Sigmoid colon (tissue), 7 donors: ENCODE results near the gene HTRA3. TPM values are rescaled to one million over a fixed set of nuclear protein-coding genes. Genes with fewer than 3 reads are reported as not detected.

ENCODE experiments used
- DNase-seq: peaks from one replicate; pipeline ENCODE4 v3.0.0-alpha.2; 2019
- H3K27ac ChIP-seq, 4 donors: fragments of 200-600 bp; sonication (generic); one replicate each; pipeline ENCODE4 v1.5.1; 2016 to 2019; ENCODE audit warnings: mild to moderate bottlenecking in 1 of 4
- H3K27me3 ChIP-seq, 3 donors: fragments of 200-600 bp; sonication (generic); one replicate each; pipeline ENCODE4 v1.5.1; 2019; ENCODE audit warnings: mild to moderate bottlenecking in 1 of 3
- H3K36me3 ChIP-seq, 4 donors: fragments of 200-600 bp; sonication (generic); one replicate each; pipeline ENCODE4 v1.5.1; 2016 to 2019
- H3K4me1 ChIP-seq, 4 donors: fragments of 200-600 bp; sonication (generic); one replicate each; pipeline ENCODE4 v1.5.1; 2017 to 2019
- H3K4me3 ChIP-seq, 4 donors: fragments of 200-600 bp; sonication (generic); one replicate each; pipeline ENCODE4 v1.5.1; 2017 to 2019; ENCODE audit warnings: mild to moderate bottlenecking in 2 of 4, moderate library complexity in 1 of 4
- H3K9me3 ChIP-seq, 4 donors: fragments of 200-600 bp in 3 of 4; sonication (generic) in 3 of 4; one replicate each; pipeline versions ENCODE4 v1.5.1 to v1.6.1; 2013 to 2019
- EP300 ChIP-seq, 4 donors: sonication (generic); formaldehyde crosslinking; IDR thresholded peaks; one replicate each; pipeline ENCODE4 v1.6.1; 2017; ENCODE audit warnings: antibody characterized with exemption in 4 of 4
- POLR2A ChIP-seq, 2 donors: fragments of 450-650 bp; IDR thresholded peaks; one replicate each; pipeline ENCODE4 v1.6.1; 2016; ENCODE audit warnings: antibody characterized with exemption in 2 of 2, mild to moderate bottlenecking in 2 of 2, moderate library complexity in 2 of 2
- POLR2AphosphoS5 ChIP-seq, 4 donors: sonication (generic); formaldehyde crosslinking; IDR thresholded peaks; one replicate each; pipeline ENCODE4 v1.6.1; 2017; ENCODE audit warnings: antibody characterized with exemption in 4 of 4
- WGBS, 2 donors: extraction: QIAGEN DNeasy Blood & Tissue Kit; methylation state at CpG; one replicate each; pipeline ENCODE4 v1.1.7; 2013; 5-methylcytosine and 5-hydroxymethylcytosine counted together
- intact Hi-C: fragments of 100-400 bp; cut with DNase I; formaldehyde crosslinking; loops from one replicate; pipeline ENCODE4 v1.15.1; 2023
- polyA plus RNA-seq, 3 donors: library from polyadenylated mRNA; stranded (reverse); fragments of 200-250 nt; gene quantifications; one replicate each; pipeline ENCODE4 v1.2.3, GENCODE V29; 2013
- total RNA-seq, 4 donors: library from RNA; depleted of rRNA; stranded (reverse); fragments of >200 nt; gene quantifications; one replicate each; pipeline ENCODE4 v1.1.0, GENCODE V29; 2016
- TF ChIP-seq, protein P1 (sequence below), 4 experiments: fragments of 450-650 bp in 3 of 4; fragments of 200-600 bp in 1 of 4; IDR thresholded peaks; one replicate each; pipeline ENCODE4 v1.5.1; 2016 to 2019; ENCODE audit warnings: antibody characterized with exemption in 4 of 4, mild to moderate bottlenecking in 3 of 4, moderate library complexity in 2 of 4
- donor health status: healthy with polysubstance abuse.
- donor health status: Bipolar disorder and iron deficiency.
- donor health status: healthy.

HTRA3 gene
- total and polyA plus RNA-seq, 7 donors = 1.2 to 49.6 (median 14.5) TPM

DNA sequence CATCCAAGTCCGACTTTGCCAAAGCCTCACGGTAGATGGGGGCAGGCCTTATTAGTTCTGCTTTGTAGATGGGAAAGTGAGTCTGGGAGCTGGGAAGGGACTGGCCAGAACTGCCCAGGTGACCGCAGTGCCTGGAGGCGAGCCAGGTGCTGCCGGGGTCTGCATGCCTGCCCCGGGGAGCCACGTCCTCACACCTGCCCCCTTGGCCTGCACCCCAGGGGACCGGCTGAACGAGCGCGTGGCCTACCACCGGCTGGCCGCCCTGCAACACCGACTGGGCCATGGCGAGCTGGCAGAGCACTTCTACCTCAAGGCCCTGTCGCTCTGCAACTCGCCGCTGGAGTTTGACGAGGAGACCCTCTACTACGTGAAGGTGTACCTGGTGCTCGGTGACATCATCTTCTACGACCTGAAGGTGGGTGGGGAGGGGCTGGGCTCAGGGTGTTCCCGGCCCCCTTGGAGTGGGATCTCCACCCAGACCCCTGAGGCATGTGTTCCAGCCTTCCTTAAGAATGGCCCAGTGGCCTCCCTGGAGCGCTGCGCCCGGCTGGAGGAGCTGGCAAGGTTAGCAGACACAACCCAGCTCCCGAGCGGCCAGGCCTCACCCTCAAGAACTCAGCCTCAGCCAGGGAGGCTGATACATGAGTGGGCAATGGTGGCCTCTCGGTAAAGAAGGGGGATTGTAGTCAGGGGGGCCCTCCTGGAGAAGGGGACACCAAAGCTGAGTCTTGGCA lies 32.1 kb upstream of the HTRA3 start:
- Histone ChIP-seq H3K27ac (no peak overlapping the region), H3K9me3 (no peaks in the 10 kb centered on the region), H3K4me3 (no peak overlapping the region), H3K4me1 (peaks cover 0 to 6% (median 5%) of the 10 kb centered on the region in 4 donors), H3K36me3 (no peaks in the 10 kb centered on the region), H3K27me3 (no peaks in the 10 kb centered on the region)
- intact Hi-C loops = no loop called here
- TF ChIP-seq POLR2AphosphoS5 (IDR thresholded peaks at IDR 0.05) = no peak
- TF ChIP-seq EP300 (IDR thresholded peaks at IDR 0.05) = no peak
- TF ChIP-seq POLR2A (IDR thresholded peaks at IDR 0.05) = no peak
- TF ChIP-seq, protein P1, sequence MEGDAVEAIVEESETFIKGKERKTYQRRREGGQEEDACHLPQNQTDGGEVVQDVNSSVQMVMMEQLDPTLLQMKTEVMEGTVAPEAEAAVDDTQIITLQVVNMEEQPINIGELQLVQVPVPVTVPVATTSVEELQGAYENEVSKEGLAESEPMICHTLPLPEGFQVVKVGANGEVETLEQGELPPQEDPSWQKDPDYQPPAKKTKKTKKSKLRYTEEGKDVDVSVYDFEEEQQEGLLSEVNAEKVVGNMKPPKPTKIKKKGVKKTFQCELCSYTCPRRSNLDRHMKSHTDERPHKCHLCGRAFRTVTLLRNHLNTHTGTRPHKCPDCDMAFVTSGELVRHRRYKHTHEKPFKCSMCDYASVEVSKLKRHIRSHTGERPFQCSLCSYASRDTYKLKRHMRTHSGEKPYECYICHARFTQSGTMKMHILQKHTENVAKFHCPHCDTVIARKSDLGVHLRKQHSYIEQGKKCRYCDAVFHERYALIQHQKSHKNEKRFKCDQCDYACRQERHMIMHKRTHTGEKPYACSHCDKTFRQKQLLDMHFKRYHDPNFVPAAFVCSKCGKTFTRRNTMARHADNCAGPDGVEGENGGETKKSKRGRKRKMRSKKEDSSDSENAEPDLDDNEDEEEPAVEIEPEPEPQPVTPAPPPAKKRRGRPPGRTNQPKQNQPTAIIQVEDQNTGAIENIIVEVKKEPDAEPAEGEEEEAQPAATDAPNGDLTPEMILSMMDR (IDR thresholded peaks at IDR 0.05) = no peak
- DNase-seq = no peak
- 93 to 95% methylated on average over 29 of the region's 29 CpGs for WGBS, 2 donors

DNA sequence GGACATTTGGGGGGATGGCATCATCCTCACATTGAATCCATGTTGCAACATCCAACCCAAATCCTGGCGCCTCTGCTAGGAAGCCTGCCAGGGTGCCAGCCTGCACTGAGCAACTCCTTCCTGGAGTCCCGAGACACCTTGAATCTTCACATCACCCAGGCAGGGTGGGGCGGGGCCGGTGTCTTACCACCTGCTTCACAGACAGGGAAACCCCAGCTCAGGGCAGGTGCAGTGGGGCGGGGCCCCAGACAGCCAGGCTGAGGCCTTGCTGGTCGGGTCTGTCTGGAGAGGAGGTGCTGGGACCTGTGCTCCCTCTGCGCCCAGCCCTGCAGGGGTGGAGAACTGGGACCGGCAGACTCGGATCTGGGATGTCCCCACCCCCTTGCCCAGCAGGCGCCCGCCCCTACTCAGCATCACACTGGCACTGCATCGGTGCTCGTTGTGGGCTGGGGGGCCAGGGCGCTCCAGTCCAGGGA lies 31.5 kb upstream of the HTRA3 start:
- no peak for DNase-seq
- 38 to 64% methylated on average over 14 of the region's 14 CpGs for WGBS, 2 donors
- intact Hi-C loops = no loop called here
- Histone ChIP-seq H3K4me1 (peaks cover 0 to 12% (median 11%) of the 10 kb centered on the region in 4 donors), H3K27ac (no peak overlapping the region), H3K27me3 (no peaks in the 10 kb centered on the region), H3K36me3 (no peaks in the 10 kb centered on the region), H3K9me3 (no peaks in the 10 kb centered on the region), H3K4me3 (no peak overlapping the region)
- TF ChIP-seq POLR2A (IDR thresholded peaks at IDR 0.05) (no peak), POLR2AphosphoS5 (IDR thresholded peaks at IDR 0.05) (no peak)

DNA sequence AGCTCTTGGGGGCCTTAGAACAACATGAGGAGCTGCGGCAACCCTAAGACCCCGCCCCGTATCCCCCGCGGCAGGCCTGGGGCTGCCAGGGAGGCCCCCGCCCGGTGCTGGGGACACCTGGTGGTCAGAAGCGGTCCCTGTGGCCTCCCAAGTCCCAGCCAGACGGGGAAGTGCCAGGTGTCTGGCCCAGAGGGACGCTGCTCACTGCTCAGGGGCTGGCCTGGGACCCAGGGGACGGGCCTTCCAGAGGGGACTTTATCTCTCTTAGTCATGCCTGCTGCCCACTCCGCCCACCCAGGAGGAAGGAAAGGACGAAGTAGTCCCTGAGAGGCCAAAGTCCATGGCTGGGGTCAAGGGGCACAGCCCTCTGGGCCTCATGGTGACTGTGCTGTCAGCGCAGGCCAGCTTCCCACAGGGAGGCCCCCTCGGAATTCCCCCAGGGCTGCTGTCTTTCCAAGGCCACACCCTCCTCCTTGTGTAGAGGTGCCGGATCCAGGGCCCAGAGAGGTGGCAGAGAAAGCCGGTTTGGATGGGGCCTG lies 31.0 kb upstream of the HTRA3 start:
- intact Hi-C loops = no loop called here
- Histone ChIP-seq H3K36me3 (no peaks in the 10 kb centered on the region), H3K4me3 (no peak overlapping the region), H3K9me3 (no peaks in the 10 kb centered on the region), H3K4me1 (peaks cover 0 to 12% (median 11%) of the 10 kb centered on the region in 4 donors), H3K27me3 (no peaks in the 10 kb centered on the region), H3K27ac (no peak overlapping the region)
- no peak for DNase-seq
- TF ChIP-seq POLR2AphosphoS5 (IDR thresholded peaks at IDR 0.05) (no peak), POLR2A (IDR thresholded peaks at IDR 0.05) (no peak), EP300 (IDR thresholded peaks at IDR 0.05) (no peak)
- TF ChIP-seq, protein P1 (IDR thresholded peaks at IDR 0.05) = no peak
- WGBS, 2 donors = 45 to 60% methylated on average over 17 of the region's 17 CpGs

DNA sequence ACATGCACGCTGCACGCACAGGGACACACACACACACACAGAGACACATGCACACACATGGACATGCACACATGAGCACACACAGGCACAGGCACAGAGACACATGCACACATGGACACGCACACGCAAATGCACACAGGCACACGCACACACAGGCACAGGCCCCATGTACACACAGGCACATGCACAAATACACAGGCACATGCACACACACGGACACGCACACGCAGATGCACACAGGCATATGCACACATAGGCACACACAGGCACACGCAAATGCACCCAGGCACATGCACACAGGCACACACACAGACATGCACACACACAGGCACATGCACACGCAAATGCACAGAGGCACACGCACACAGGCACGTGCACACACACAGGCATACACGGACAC lies 30.3 kb upstream of the HTRA3 start:
- H3K36me3 ChIP-seq = no peaks in the 10 kb centered on the region

GRCh38 chr4:8239661-8240060 lies 29.9 kb upstream of the HTRA3 start:
- intact Hi-C loops = loop anchor here (5.0 kb wide), 1 partner anchor 353 kb away; the partner anchor contains the start of gene CPZ
- Histone ChIP-seq H3K27me3 (no peaks in the 10 kb centered on the region), H3K27ac (no peak overlapping the region), H3K9me3 (no peaks in the 10 kb centered on the region), H3K4me3 (no peak overlapping the region), H3K36me3 (no peaks in the 10 kb centered on the region), H3K4me1 (peaks cover 0 to 12% (median 11%) of the 10 kb centered on the region in 4 donors)
- 95% methylated on average over 9 of the region's 9 CpGs for WGBS, 2 donors
- DNase-seq = no peak
- TF ChIP-seq POLR2A (IDR thresholded peaks at IDR 0.05) (no peak), POLR2AphosphoS5 (IDR thresholded peaks at IDR 0.05) (no peak), EP300 (IDR thresholded peaks at IDR 0.05) (no peak)
- TF ChIP-seq, protein P1 (IDR thresholded peaks at IDR 0.05) = no peak

More for the DNA sequence above, 30.3 kb upstream of the HTRA3 start:
- peaks cover 0 to 12% (median 11%) of the 10 kb centered on the region in 4 donors for H3K4me1 ChIP-seq
- no peaks in the 10 kb centered on the region for H3K9me3 ChIP-seq
- H3K27me3 ChIP-seq = no peaks in the 10 kb centered on the region
- intact Hi-C loops = no loop called here
- no peak overlapping the region for H3K27ac ChIP-seq
- WGBS, 2 donors = 97 to 98% methylated on average over 13 of the region's 13 CpGs
- no peak overlapping the region for H3K4me3 ChIP-seq
- DNase-seq = no peak
- no peak for TF ChIP-seq POLR2AphosphoS5 (IDR thresholded peaks at IDR 0.05)
- no peak for TF ChIP-seq POLR2A (IDR thresholded peaks at IDR 0.05)
- TF ChIP-seq, protein P1 (IDR thresholded peaks at IDR 0.05) = no peak
- no peak for TF ChIP-seq EP300 (IDR thresholded peaks at IDR 0.05)
